ENCODE results near the gene HEMGN.
A peak's percentile ranks its signal among the peaks of the same experiment; 100 is the strongest.

HEMGN gene

GRCh38 chr9:97928986-97929604 lies 8.9 kb downstream of the HEMGN start:
- DNase-seq = no peak

GRCh38 chr9:97925497-97926334 lies 12.3 kb downstream of the HEMGN start:
- DNase-seq = no peak

- no peak for DNase-seq
Measured at GRCh38 chr9:97924386-97924785, 13.6 kb downstream of the HEMGN start.

GRCh38 chr9:97923529-97924108 lies 14.4 kb downstream of the HEMGN start:
- peak in 4 of 5 experiments; percentile 61 to 86 (median 64) for DNase-seq

GRCh38 chr9:97921959-97922724 lies 15.8 kb downstream of the HEMGN start, which contains the start of gene TRMO:
Gene TRMO (minus strand): TSS chr9:97922500. CDS start chr9:97922493, 7 bp downstream.
- DNase-seq = peak; percentile 95 to 99 (median 97)

- DNase-seq = no peak
Measured at GRCh38 chr9:97919217-97919813, 18.7 kb downstream of the HEMGN start.

- peak in 1 of 5 experiments; percentile 67 for DNase-seq
Measured at GRCh38 chr9:97918611-97919010, 19.4 kb downstream of the HEMGN start.

- peak in 1 of 5 experiments; percentile 42 for DNase-seq
Measured at GRCh38 chr9:97911970-97912369, 26.0 kb downstream of the HEMGN start.

- no peak for DNase-seq
Measured at GRCh38 chr9:97911528-97911927, 26.4 kb downstream of the HEMGN start.

GRCh38 chr9:97910357-97910756 lies 27.6 kb downstream of the HEMGN start:
- peak in 1 of 5 experiments; percentile 61 for DNase-seq

GRCh38 chr9:97908705-97909104 lies 29.3 kb downstream of the HEMGN start:
- DNase-seq = no peak

GRCh38 chr9:97907632-97908031 lies 30.3 kb downstream of the HEMGN start:
- no peak for DNase-seq

- DNase-seq = peak in 2 of 5 experiments; percentile 16 to 45
Measured at GRCh38 chr9:97907046-97907445, 30.9 kb downstream of the HEMGN start.

- DNase-seq = peak in 3 of 5 experiments; percentile 53 to 78 (median 72)
Measured at GRCh38 chr9:97906236-97906831, 31.6 kb downstream of the HEMGN start.

- peak in 3 of 5 experiments; percentile 48 to 83 (median 82) for DNase-seq
Measured at GRCh38 chr9:97905228-97905627, 32.7 kb downstream of the HEMGN start.

GRCh38 chr9:97904725-97905124 lies 33.2 kb downstream of the HEMGN start:
- peak in 4 of 5 experiments; percentile 17 to 93 (median 46) for DNase-seq

- peak in 1 of 5 experiments; percentile 90 for DNase-seq
Measured at GRCh38 chr9:97903177-97903576, 34.8 kb downstream of the HEMGN start.

- DNase-seq = peak in 1 of 5 experiments; percentile 46
Measured at GRCh38 chr9:97900738-97901565, 37.0 kb downstream of the HEMGN start.

GRCh38 chr9:97900103-97900737 lies 37.8 kb downstream of the HEMGN start:
- no peak for DNase-seq

GRCh38 chr9:97895695-97896332 lies 42.2 kb downstream of the HEMGN start:
- peak in 1 of 5 experiments; percentile 33 for DNase-seq
